H7 (cell line): ENCODE measurements around the gene POC5. TPM values are rescaled to one million over a fixed set of nuclear protein-coding genes. Genes with fewer than 3 reads are reported as not detected.

Source experiments
- DNase-seq: peaks from one replicate; pipeline ENCODE4 v3.0.0; 2012
- H3K27me3 ChIP-seq: 2 replicates; pipeline ENCODE4 v1.6.0; 2011; ENCODE audit warnings: mild to moderate bottlenecking, low read length; ENCODE audit not compliant: control insufficient read depth, insufficient read depth
- H3K36me3 ChIP-seq: replicated peaks from 2 replicates; pipeline ENCODE4 v1.5.1; 2011; ENCODE audit warnings: low read length; ENCODE audit not compliant: control insufficient read depth, insufficient read depth
- H3K4me3 ChIP-seq: 2 replicates; pipeline ENCODE4 v1.5.1; 2011; ENCODE audit warnings: low read depth, mild to moderate bottlenecking, control low read depth, low read length, moderate library complexity; ENCODE audit not compliant: insufficient read depth
- total RNA-seq: library from RNA; depleted of rRNA; stranded (reverse); fragments of >200 nt; shearing (Covaris generic); gene quantifications from 2 replicates; pipeline ENCODE4 v1.2.3, GENCODE V29; 2014

The POC5 gene
- total RNA-seq, 1 experiment from 2014 or later = 16.1 TPM

DNA sequence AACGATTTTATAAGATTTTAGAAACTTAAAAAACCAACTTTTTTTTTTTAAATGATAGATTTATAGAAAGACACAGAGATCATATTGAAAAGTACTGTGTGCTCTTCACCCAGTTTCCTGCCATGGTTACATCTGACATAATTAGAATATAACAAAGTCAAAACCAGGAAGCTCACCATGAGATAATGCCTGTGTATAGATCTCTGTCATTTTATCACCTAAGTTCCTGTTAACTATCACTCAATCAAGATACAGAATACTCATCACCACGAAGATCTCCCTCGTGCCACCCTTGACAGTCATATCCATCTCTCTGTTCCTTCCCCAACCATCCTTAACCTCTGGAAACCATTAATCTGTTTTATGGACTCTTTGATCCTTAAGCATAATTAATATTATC, 39.1 kb downstream of the POC5 start:
- Histone ChIP-seq H3K27me3 (no peaks in the 10 kb centered on the region), H3K4me3 (no peak overlapping the region), H3K36me3 (no peaks in the 10 kb centered on the region)
- no peak for DNase-seq

DNA sequence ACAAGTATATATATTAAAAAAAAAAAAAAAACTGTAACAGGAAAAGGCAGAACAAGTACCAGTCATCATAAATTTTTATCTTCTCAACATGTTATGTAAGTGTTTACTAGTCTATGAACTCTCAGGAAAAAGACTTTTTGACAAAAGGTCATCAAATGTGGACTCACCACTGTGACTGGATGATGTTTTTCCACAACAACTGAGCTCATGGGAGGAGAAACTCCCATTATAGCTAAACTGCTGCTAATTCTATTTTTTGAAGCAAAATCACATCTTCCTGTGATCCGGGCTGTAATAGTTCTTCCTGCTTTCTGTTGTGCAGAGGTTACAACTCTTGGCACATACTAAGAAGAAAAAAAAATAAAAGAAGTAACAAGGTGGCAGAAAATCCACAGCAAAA, 39.6 kb downstream of the POC5 start:
- Histone ChIP-seq H3K4me3 (no peak overlapping the region), H3K36me3 (no peaks in the 10 kb centered on the region)
- no peak for DNase-seq

DNA sequence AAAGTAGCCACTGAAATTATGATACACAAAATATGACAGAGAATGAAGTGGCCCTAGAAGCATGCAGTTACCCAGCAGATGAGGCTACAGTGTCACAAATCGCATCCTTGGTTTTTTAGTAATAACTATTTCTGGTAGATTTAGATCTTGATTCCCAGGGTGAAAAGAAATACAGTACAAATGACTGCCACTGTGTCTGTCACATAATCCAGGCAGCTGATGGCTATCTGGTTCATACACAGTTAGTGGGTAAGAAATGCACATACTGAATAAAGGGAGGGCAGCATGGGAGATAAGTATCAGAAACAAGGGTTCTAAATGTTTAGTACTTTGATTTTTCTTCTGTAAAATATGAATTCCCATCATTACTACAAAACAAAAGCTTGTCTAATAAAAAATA, 41.5 kb downstream of the POC5 start:
- Histone ChIP-seq H3K4me3 (no peak overlapping the region), H3K36me3 (no peaks in the 10 kb centered on the region), H3K27me3 (no peaks in the 10 kb centered on the region)
- no peak for DNase-seq

More for the DNA sequence above, 39.6 kb downstream of the POC5 start:
- no peaks in the 10 kb centered on the region for H3K27me3 ChIP-seq

DNA sequence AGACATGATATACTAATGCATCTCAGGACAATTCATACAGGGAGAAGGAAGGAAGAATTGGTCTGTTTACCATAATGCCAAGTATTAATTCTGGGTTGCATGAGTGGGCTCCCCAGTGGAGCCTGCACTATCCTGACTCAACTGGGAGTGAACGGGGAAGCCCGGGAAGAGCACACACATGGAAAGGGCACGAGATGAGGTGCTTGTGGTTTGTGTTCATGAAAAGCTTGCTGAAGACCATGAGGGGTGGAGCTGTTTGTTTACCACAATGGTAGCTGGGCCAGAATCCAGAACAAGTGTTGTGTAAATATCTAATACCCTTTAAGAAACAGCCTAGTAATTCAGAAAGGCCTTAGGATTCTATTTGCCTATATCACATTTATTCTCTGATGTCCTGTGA, 44.6 kb downstream of the POC5 start:
- no peak for DNase-seq
- no peaks in the 10 kb centered on the region for H3K36me3 ChIP-seq
- H3K4me3 ChIP-seq = no peak overlapping the region
- H3K27me3 ChIP-seq = no peaks in the 10 kb centered on the region

DNA sequence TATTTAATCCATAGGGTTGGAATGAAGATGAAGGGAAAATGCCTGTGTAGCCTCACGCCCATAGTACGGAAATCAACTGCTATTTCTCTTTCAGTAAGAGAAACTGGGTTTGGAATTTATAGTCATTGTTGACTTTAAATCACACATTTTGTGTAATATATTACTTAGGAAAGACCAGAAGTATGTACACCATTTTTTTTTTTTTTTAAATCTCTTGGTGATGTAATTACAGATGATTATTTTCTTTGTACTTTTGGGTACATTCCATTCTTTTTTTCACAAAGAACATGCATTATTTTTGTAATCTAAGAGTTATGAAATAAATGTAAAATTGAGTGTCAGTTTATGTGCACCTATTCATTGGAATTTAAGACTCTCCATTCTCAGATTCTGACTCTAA, 45.7 kb downstream of the POC5 start:
- Histone ChIP-seq H3K36me3 (no peaks in the 10 kb centered on the region), H3K27me3 (no peaks in the 10 kb centered on the region), H3K4me3 (no peak overlapping the region)
- DNase-seq = no peak

DNA sequence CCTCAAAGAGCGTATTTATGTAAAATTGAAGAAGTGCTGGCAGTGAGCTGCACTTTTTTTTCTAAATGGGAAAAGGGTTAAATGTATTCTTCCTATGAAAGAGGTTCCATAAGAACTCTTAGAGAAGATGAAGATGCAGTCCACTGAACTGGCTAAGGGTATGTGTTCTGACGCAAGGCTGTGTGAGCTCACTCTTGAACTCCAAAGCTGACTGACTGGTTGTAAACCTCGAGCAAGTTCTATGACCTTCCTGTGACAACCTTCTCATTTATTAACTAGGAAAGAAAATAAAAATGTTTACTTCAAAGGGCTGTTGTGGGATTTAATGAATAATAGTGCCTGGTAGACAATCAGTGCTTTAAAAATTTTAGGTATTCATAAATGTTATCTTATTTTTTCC, 46.7 kb downstream of the POC5 start:
- no peaks in the 10 kb centered on the region for H3K36me3 ChIP-seq
- no peak for DNase-seq

DNA sequence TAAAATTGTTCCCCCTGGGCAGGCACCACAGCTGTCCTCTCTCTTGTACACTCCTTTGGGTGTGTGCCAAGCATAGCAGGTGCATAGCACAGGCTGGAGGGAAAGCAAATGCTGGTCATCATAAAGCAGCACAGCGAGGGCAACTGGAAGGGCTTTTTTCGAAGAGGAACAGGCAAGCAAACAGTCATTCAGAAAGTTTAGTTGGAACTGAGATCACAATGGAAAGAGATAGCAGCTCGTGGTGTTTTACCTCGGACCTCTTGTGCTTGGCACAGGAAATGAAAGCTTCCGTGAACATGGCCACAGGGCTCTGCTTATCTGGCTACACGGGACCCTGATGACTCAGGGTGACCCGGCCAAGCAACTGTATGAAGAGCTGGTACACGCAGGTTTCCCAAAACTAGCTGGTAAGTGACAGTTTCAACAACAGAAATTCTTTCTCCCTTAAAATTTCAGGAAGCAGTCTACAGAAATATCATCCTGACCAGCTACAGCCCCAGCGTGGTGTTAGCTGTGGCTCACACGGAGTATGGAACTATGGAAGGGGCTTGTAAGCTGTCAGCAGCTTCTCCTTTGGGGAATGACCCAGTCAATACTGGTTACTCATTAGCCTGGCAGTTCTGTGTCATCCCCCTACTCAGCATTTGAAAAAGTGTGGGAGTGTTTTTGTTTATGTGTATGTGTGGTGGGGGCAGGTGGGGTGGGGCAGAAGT, 48.1 kb downstream of the POC5 start:
- Histone ChIP-seq H3K27me3 (no peaks in the 10 kb centered on the region), H3K36me3 (no peaks in the 10 kb centered on the region), H3K4me3 (no peak overlapping the region)
- no peak for DNase-seq

More for the DNA sequence above, 46.7 kb downstream of the POC5 start:
- H3K27me3 ChIP-seq = no peaks in the 10 kb centered on the region
- H3K4me3 ChIP-seq = no peak overlapping the region

DNA sequence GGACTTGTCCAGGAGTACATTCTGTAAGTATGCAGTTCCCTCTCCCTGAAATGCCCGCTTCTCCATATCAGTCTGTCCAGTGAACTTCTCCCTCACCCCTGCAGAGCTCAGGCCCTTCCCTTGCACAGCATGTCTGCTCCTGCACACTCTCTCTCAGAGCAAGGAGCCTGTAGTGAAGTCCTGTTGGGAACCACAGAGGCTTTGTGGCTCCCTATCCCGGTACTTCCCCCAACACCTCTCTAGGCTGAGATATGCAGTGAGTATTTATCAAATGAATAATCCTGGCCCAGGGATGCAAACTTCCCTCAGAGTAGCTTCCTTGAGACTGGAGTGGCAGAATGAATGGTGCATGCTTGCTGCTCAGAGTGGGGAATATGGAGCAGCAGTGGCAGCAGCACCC, 48.8 kb downstream of the POC5 start:
- DNase-seq = no peak
- no peaks in the 10 kb centered on the region for H3K27me3 ChIP-seq
- no peaks in the 10 kb centered on the region for H3K36me3 ChIP-seq
- H3K4me3 ChIP-seq = no peak overlapping the region

DNA sequence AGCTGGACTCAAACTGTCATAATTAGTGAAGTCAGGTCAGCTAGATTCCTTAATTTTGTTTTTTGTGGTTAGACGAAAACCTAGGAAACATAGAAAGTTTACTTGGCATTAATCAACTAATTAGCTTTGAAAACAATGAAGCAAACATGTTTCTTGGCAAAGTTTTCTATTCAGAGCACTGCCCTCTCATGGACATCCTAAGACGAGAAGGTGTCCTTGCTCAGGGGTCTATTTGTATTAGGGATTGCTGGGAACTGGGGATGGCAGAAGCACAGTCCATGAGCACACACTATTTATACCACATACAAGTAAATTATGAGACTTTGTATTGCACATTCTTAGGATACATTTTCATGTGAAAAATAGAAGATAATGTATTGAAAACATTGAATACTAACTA, 49.7 kb downstream of the POC5 start:
- DNase-seq = no peak
- no peaks in the 10 kb centered on the region for H3K27me3 ChIP-seq

DNA sequence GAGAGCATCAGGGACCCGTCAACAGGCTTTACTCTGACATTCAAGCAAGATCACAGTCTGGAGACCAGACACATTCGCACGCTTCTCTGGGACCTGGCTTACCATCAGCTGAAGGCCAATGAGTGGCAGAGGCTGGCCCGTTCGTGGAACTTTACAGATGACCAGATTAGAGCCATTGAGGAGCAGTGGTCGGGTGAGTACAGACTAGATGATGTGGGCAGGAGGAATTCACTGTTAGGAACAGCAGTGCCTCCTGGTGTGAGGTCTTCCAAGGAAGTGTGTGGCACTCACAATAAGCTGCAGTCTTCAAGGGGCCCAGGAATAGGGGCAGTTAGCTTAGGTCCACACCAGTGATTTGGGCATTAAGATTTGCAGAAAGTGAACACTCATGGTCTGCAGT, 50.4 kb downstream of the POC5 start:
- Histone ChIP-seq H3K36me3 (no peaks in the 10 kb centered on the region), H3K27me3 (no peaks in the 10 kb centered on the region), H3K4me3 (no peak overlapping the region)
- no peak for DNase-seq

More for the DNA sequence above, 49.7 kb downstream of the POC5 start:
- Histone ChIP-seq H3K36me3 (no peaks in the 10 kb centered on the region), H3K4me3 (no peak overlapping the region)

DNA sequence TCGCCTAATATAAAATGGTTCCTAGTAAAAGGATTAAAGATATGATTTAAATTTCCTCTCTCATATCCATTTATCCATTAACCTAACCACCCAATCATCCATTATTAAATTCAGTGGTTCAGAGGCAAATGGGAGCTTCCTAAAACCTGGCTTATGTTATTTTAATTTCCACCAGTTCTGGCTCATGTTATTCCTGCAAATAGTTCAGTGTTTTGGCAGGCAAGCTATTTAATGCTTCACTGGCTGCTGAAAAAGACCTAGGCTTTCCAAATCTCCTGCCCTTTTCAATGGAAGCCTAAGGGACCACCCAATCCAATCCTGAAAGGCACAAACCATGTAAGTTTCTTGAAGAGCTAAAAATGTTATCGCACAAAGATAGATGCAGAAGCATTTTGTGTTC, 52.3 kb downstream of the POC5 start:
- H3K4me3 ChIP-seq = no peak overlapping the region
- H3K36me3 ChIP-seq = no peaks in the 10 kb centered on the region
- H3K27me3 ChIP-seq = no peaks in the 10 kb centered on the region
- DNase-seq = no peak

DNA sequence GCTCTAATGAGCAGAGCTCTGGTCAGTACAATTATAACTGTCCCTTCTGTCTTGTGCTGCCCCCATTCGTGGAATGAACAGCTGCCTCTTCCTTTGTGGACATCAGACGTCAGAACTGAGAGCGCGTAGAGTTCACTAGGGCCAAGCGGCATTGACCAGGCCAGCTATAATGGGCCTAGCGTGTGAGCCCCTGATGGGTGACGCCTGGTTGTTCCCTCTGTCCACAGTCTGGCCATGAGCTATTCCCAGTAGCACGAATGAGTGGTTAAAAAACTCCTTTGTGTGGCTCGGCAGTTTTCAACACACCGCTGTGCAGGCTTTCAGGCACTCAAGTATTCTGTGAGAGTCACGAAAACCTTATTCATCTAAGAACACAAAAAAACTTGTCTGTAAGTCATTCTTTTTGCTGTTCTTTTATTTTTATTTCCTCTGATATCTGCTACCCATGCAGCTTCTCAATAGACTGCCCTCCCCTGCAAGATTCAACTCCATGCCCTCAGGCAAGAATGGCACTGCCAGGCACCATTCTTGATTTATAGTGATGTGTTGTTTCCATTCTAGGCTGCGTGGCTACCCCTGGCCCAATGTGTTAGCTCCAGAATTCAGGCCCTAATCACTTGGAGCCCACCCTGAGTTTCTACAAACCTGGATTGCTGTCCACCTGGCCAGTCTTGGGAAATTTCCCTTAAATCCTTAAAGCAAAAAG, 53.5 kb downstream of the POC5 start:
- no peak for DNase-seq
- Histone ChIP-seq H3K36me3 (no peaks in the 10 kb centered on the region), H3K27me3 (no peaks in the 10 kb centered on the region), H3K4me3 (no peak overlapping the region)

DNA sequence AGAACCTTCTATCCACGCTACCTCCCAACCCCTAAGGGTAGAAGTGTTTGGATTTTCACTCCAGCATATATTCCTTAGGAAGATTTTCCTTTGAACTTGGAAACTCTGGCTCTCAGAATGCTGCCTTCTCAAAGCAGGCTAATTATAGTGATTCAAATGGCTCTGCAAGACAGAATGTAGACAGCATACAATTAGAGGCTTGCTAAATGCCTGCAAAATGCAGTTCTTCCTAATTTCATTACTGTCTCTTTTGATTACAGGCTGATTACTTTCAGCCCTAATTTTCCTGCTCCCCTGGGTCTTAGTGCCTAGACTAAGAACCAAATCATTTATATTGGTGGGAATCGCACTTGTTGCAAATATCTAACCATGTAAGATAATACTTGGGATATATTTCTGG, 55.2 kb downstream of the POC5 start:
- H3K27me3 ChIP-seq = no peaks in the 10 kb centered on the region

DNA sequence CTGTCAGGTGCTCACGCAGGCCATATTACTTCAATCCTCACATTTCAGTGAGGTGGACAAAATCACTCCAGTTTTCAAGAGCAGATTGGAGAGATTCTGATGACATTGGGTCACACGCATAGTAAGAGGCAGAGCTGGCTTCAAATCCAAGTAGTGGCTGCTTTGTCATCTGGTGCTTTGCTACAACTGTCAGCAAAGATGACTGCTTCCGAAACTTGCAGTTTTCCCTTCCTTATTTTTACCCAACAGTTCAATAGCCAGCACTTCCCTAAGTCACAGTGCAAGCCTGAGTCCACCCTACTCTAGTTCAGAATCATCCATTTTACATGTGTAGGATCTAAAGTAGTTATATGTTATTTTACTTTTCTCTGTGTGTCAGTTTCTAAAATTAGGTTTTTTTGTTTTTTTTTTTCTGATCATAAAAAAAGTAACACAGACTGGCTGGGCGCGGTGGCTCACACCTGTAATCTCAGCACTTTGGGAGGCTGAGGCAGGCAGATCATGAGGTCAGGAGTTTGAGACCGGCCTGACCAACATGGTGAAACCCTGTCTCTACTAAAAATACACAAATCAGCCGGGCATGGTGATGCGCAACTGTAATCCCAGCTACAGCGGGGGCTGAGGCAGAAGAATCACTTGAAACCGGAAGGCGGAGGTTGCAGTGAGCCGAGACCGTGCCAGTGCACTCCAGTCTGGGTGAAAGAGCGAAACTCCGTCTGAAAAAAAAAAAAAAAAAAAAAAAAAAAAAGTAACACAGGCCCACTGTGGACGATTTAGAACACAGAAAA, 56.4 kb downstream of the POC5 start:
- no peaks in the 10 kb centered on the region for H3K36me3 ChIP-seq
- DNase-seq = no peak
- H3K27me3 ChIP-seq = no peaks in the 10 kb centered on the region
- H3K4me3 ChIP-seq = no peak overlapping the region

More for the DNA sequence above, 55.2 kb downstream of the POC5 start:
- no peak for DNase-seq
- no peaks in the 10 kb centered on the region for H3K36me3 ChIP-seq
- no peak overlapping the region for H3K4me3 ChIP-seq
